GM19438 (cell line): ENCODE measurements around the gene FER1L5.
"Not testable (repeated sequence)": the region's sequence is repeated elsewhere in the genome, so short reads cannot be mapped to it uniquely, and the experiment has no call there.

ENCODE experiments used
- ATAC-seq: cut with Tn5 transposase; IDR thresholded peaks from one replicate; pipeline ENCODE4 v1.9.1; 2021; ENCODE audit warnings: low read depth; ENCODE audit not compliant: unreplicated experiment

The FER1L5 gene

DNA sequence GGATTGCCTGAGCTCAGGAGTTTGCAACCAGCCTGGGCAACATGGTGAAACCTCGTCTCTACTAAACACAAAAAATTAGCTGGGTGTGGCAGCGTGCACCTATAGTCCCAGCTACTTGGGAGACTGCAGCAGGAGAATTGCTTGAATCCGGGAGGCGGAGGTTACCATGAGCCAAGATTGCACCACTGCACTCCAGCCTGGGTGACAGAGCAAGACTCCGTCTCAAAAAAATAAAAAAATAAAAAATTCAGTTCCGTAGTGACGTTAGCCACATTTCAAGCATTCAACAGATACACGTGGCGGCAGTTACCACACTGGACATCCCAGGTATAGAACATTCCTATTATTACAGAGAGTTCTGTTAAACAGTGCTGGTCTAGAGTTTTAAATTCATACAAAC, 8.9 kb upstream of the FER1L5 start:
- no peak for ATAC-seq

DNA sequence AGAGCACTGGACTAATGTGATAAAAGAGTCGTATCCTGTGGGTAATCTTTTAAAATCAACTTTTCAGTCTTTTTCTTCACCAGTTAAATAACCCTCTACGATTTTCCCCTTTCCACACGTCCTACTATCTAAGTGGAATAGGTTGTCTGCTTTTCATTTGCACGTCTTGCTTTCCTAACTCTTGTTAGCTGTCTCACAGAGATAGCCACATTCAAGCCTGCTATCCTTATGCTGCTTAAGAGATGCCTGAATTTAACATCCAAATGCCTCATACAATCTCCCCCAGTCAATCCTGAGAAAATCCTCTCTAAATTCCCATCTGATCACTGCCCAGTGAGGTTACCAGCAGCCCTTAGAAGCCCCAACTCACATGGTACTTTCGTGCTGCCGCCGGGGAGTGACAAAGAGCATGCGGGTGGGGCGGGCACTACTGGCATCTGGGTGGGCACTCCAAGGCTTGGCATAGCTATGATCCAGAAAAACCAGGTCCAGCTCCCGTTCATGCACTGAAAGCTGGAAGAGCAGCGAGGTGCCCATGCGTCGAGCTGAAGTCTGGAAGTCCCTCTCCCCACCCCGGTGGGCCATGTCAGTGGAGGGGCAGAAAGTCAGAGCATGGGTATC, 5.9 kb upstream of the FER1L5 start:
- no peak for ATAC-seq

DNA sequence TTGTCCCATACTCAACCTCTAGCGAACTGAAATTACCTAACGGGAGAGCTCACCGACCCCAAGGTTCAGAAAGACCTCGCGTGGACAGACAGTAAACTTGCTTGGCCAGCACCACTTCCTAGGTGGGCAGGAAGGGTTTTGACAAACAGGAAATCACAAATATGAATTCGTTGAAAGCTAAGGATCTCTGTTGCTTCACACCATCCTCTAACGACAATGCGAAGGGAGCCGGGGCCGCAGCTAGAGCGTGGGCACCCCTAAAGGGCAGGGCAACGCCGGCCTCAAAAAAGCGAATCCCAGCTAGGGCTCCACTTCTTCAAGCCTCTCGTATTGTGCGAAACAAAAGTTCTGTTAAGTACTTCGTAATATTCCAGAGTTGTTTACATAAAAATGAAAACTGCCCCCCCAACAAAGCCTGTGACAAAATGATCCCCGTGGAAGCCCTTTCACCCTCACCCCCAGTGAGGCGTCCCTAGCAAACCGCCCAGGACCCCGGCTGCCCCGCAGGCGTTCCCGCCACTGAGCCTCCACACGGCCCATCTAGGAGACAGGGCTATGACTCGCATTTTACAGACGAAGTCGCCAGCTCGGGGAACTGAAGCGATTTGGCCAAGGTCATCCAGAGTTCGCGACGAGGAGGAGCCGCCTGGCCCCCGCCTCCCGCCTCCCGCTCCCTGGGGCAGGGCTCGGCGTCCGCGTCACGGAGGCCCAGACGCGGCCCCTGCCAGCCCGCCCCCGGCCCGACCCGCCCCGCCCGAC, 5.0 kb upstream of the FER1L5 start:
- peak; percentile 50 for ATAC-seq

GRCh38 chr2:96638144-96639121, 4.1 kb upstream of the FER1L5 start, which contains the start of gene KANSL3:
Gene KANSL3 (minus strand): TSS chr2:96638312. CDS start chr2:96637135, 1,177 bp downstream.
- ATAC-seq = peak; percentile 83

DNA sequence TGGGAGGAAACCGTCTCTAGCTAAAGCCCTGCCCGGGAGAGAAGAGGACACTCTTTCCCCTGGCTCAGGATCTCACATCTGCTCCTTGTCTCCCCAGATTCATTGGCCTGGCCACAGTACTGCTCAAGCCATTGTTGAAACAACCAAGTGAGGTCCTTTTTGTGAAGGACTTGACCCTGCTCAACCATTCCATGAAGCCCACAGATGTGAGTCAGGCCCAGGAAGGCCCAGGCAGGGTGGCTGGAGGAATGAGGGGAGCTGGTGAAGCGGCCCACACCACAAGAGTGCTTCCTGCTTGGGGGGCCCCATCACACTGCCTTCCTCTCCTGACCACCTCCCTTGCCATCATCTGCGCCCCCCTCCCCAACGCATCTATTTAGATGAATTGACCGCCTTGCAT, 5.1 kb downstream of the FER1L5 start:
- ATAC-seq = no peak

GRCh38 chr2:96648306-96648930, 5.9 kb downstream of the FER1L5 start:
- no peak for ATAC-seq

GRCh38 chr2:96649342-96649741, 6.8 kb downstream of the FER1L5 start:
- ATAC-seq = no peak

- no peak for ATAC-seq
Measured at GRCh38 chr2:96651793-96652192, 9.2 kb downstream of the FER1L5 start.

- ATAC-seq = not testable (repeated sequence)
Measured at GRCh38 chr2:96654791-96655190, 12.2 kb downstream of the FER1L5 start.

DNA sequence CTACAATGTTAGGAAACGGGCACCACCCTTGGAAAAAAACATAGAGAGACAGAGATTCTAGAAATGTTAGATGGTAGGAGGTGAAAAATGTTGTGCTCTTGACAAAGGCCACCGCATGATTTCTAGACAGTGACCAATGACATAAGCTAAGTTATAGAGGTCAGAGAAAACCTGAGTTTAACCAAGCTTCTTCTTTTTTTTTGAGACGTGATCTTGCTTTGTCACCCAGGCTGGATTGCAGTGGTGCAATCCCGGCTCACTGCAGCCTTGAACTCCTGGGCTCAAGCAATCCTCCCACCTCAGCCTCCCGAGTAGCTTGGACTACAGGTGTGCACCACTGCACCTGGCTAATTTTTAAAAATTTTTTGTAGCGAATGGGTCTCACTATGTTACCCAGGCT, 13.0 kb downstream of the FER1L5 start:
- no peak for ATAC-seq

- ATAC-seq = no peak
Measured at GRCh38 chr2:96656540-96656939, 14.0 kb downstream of the FER1L5 start.

GRCh38 chr2:96661324-96661723, 18.8 kb downstream of the FER1L5 start:
- ATAC-seq = no peak

- ATAC-seq = no peak
Measured at GRCh38 chr2:96662360-96662759, 19.8 kb downstream of the FER1L5 start.

DNA sequence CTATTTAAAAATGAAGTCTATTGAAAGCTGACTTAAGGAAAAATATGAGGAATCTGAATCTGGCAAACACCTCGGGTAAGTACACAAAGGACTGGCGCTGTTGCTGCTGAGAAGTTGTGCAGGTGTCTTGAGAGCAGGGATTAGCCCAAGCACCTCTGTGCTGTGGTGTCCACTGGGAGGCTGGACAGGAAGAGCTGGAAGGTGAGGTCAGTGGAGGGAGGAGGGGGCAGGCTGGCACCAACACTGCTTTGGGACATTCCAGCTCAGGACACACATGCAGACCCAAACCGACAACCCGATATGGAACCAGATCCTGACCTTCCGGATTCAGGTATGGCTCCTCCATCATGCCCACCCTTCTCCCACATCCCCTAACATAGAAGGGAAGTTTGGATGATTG, 20.6 kb downstream of the FER1L5 start:
- ATAC-seq = no peak

DNA sequence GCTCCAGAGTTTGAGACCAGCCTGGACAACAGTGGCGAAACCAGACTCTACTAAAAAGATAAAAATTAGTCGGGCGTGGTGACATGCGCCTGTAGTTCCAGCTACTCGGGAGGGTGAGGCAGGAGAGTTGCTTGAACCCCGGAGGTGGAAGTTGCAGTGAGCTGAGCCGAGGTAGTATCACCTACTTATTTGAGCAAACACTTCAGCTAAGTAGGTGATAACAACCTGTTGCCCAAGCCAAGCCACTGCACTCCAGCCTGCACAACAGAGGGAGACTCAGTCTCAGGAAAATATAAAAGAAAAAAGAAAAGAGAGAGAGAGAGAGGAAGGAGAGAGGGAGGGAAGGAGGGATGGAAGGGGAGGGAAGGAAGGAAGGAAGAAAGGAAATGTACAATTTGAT, 21.3 kb downstream of the FER1L5 start:
- ATAC-seq = no peak

DNA sequence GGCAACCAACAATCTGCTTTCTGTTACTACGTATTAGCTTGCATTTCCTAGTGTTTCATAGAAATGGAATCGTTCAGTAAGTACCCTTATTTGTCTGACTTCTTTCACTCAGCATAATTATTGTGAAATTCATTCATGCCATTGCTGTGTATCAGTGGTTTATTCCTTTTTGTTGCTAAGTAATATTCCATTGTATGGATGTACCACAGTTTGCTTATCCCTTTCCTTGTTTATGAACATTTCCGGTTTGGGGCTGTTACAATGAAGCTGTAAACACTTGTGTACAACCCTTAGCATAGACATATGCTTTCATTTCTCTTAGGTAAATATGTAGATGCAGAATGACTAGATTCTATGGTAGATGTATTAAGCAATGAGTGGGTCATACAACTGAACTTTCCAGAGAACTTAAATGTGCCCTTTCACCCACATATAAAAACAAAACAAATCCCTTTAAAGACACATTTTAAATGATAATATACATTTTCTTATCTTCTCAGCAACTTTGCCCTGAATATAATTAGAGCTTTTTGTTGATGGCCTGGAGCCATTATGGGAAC, 21.9 kb downstream of the FER1L5 start:
- no peak for ATAC-seq

- no peak for ATAC-seq
Measured at GRCh38 chr2:96665083-96665569, 22.6 kb downstream of the FER1L5 start.

DNA sequence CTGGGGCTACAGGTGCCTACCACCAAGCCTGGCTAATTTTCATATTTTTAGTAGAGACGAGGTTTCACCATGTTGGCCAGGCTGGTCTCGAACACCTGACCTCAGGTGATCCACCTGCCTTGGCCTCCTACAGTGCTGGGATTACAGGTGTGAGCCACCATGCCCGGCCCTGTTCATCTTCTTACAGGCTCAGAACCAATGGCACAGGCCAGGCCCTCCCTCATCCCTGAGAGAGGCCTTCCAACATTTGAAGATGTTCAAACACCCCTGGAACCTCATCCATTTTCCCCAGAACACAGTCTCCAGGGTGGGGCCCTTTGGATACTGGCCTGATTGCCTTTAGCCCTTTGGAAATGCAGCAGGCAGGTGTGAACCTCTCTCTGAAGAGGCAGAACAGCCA, 23.2 kb downstream of the FER1L5 start:
- not testable (repeated sequence) for ATAC-seq

GRCh38 chr2:96668771-96669170, 26.2 kb downstream of the FER1L5 start:
- no peak for ATAC-seq

- ATAC-seq = no peak
Measured at GRCh38 chr2:96669539-96670215, 27.1 kb downstream of the FER1L5 start.
